ENCODE results near the gene UBASH3B.

Gene UBASH3B

GRCh38 chr11:122832721-122833470 is 177.4 kb downstream of the UBASH3B start:
- H3K27ac ChIP-seq, result no peak overlapping the region
- no peaks in the 10 kb centered on the region for H3K79me2 ChIP-seq
- no peaks in the 10 kb centered on the region for H3K9me3 ChIP-seq (ENCODE audit: control insufficient read depth, low read length)
- no peaks in the 10 kb centered on the region for H3K36me3 ChIP-seq (ENCODE audit: control insufficient read depth, insufficient read depth, low read length)
- no peak overlapping the region for H3K4me3 ChIP-seq (ENCODE audit: low read depth, low read length)
- TF ChIP-seq CTCF (IDR thresholded peaks at IDR 0.05), result no peak
- no peak overlapping the region for H3K4me2 ChIP-seq (ENCODE audit: low read length)
- no peak overlapping the region for H3K9ac ChIP-seq
- H3K4me1 ChIP-seq, result no peaks in the 10 kb centered on the region
- no peak overlapping the region for H2AFZ ChIP-seq
- H3K27me3 ChIP-seq (ENCODE audit: control insufficient read depth, insufficient read depth, low read length), result no peaks in the 10 kb centered on the region

DNA sequence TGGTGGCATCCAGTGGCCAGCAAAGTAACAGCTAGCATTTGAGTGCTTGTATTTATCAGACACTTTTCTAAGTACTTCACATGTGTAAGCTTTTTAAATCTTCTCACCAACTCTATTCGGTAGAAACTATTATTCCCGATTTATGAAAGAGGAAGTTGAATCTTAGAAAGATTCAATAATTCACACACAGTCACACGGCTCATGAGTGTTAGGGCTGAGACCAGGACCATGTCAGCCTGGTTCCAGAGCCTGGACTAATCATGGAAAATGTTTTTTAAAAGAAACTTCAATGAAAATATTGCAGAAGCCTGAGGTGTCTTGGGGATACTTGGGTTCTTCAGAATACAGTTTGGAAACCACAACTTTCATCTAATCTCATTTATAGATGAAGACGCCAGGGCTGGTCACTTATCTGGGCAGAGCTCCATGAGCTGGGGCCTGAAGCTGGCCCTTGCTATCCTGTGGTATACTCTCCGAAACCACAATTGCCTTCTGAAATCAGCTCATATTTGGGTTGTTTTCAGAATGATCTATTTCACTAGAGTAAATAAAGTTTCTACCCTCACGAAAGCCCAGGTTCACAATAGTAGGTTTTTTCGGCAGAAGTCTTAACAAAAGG is 178.4 kb downstream of the UBASH3B start:
- Histone ChIP-seq H3K27ac (no peak overlapping the region), H2AFZ (no peak overlapping the region), H3K4me2 (ENCODE audit: low read length) (no peak overlapping the region), H3K4me3 (ENCODE audit: low read depth, low read length) (no peak overlapping the region), H3K9me3 (ENCODE audit: control insufficient read depth, low read length) (no peaks in the 10 kb centered on the region), H3K4me1 (no peaks in the 10 kb centered on the region), H3K9ac (no peak overlapping the region), H3K36me3 (ENCODE audit: control insufficient read depth, insufficient read depth, low read length) (no peaks in the 10 kb centered on the region), H3K79me2 (no peaks in the 10 kb centered on the region), H3K27me3 (ENCODE audit: control insufficient read depth, insufficient read depth, low read length) (no peaks in the 10 kb centered on the region)
- no peak for TF ChIP-seq CTCF (IDR thresholded peaks at IDR 0.05)

GRCh38 chr11:122836916-122837315 is 181.4 kb downstream of the UBASH3B start:
- no peak for TF ChIP-seq CTCF (IDR thresholded peaks at IDR 0.05)
- Histone ChIP-seq H3K27ac (no peak overlapping the region), H3K4me3 (ENCODE audit: low read depth, low read length) (no peak overlapping the region), H3K27me3 (ENCODE audit: control insufficient read depth, insufficient read depth, low read length) (no peaks in the 10 kb centered on the region), H3K36me3 (ENCODE audit: control insufficient read depth, insufficient read depth, low read length) (no peaks in the 10 kb centered on the region), H3K79me2 (no peaks in the 10 kb centered on the region), H2AFZ (no peak overlapping the region), H3K4me1 (no peaks in the 10 kb centered on the region), H3K9ac (no peak overlapping the region), H3K4me2 (ENCODE audit: low read length) (no peak overlapping the region), H3K9me3 (ENCODE audit: control insufficient read depth, low read length) (no peaks in the 10 kb centered on the region)

- Histone ChIP-seq H3K36me3 (ENCODE audit: control insufficient read depth, insufficient read depth, low read length) (no peaks in the 10 kb centered on the region), H3K4me1 (no peaks in the 10 kb centered on the region), H3K9ac (no peak overlapping the region), H3K4me3 (ENCODE audit: low read depth, low read length) (no peak overlapping the region), H2AFZ (no peak overlapping the region), H3K79me2 (no peaks in the 10 kb centered on the region), H3K27me3 (ENCODE audit: control insufficient read depth, insufficient read depth, low read length) (no peaks in the 10 kb centered on the region), H3K9me3 (ENCODE audit: control insufficient read depth, low read length) (no peaks in the 10 kb centered on the region), H3K4me2 (ENCODE audit: low read length) (no peak overlapping the region), H3K27ac (no peak overlapping the region)
- no peak for TF ChIP-seq CTCF (IDR thresholded peaks at IDR 0.05)
Measured at GRCh38 chr11:122837528-122838346, 182.2 kb downstream of the UBASH3B start.

Data from parathyroid adenoma (tissue), 2 donors.